Naive thymus-derived CD8-positive, alpha-beta T cell (primary cell): ENCODE measurements around the gene HES6. TPM values are rescaled to one million over a fixed set of nuclear protein-coding genes. Genes with fewer than 3 reads are reported as not detected.

Experiments used
- ATAC-seq, 2 donors: fragments of 150-1000 bp; cut with Tn5 transposase in 1 of 2; sonication (Bioruptor Pico), chemical (Tn5 transposase) in 1 of 2; 1 replicate in 1 of 2; 2 replicates in 1 of 2; pipeline ENCODE4 v1.10.0; 2021; ENCODE audit warnings: mild to moderate bottlenecking in 2 of 2, moderate library complexity in 2 of 2
- POLR2A ChIA-PET: fragments of 350-600 bp; sonication (Branson Sonifier 250); formaldehyde crosslinking; loops from one replicate; lab custom pipeline; 2021; ENCODE audit warnings: antibody characterized with exemption; lab: Charles Lee
- DNase-seq, 10 donors: peaks; one replicate each; pipeline versions ENCODE4 v3.0.0 to v3.0.0-alpha.2; 2020 to 2022
- H3K27ac Mint-ChIP-seq, 10 donors: one replicate each; pipeline ENCODE4 v1.8.0; 2020 to 2022; ENCODE audit warnings: mild to moderate bottlenecking in 10 of 10, mixed read lengths in 10 of 10, moderate library complexity in 4 of 10, inconsistent platforms in 1 of 10
- H3K27me3 Mint-ChIP-seq, 5 donors: one replicate each; pipeline ENCODE4 v1.8.0; 2021 to 2022; ENCODE audit warnings: mixed read lengths in 5 of 5
- H3K36me3 Mint-ChIP-seq, 3 donors: one replicate each; pipeline ENCODE4 v1.8.0; 2020 to 2022; ENCODE audit warnings: mixed read lengths in 3 of 3, mild to moderate bottlenecking in 2 of 3, inconsistent platforms in 1 of 3
- H3K4me1 Mint-ChIP-seq, 4 donors: one replicate each; pipeline ENCODE4 v1.8.0; 2021 to 2022; ENCODE audit warnings: mixed read lengths in 4 of 4
- H3K4me3 Mint-ChIP-seq, 10 donors: one replicate each; pipeline ENCODE4 v1.8.0; 2020 to 2022; ENCODE audit warnings: mild to moderate bottlenecking in 10 of 10, mixed read lengths in 10 of 10, moderate library complexity in 6 of 10, inconsistent platforms in 1 of 10
- H3K9me3 Mint-ChIP-seq, 9 donors: one replicate each; pipeline ENCODE4 v1.8.0; 2020 to 2022; ENCODE audit warnings: mixed read lengths in 9 of 9, mild to moderate bottlenecking in 3 of 9, inconsistent platforms in 1 of 9, moderate library complexity in 1 of 9
- polyA plus RNA-seq, 3 donors: library from polyadenylated mRNA; unstranded; fragments of 300-500 nt; fragmentation: Illumina TruSeq; gene quantifications; one replicate each; pipeline ENCODE4 v1.2.3, GENCODE V29; 2021
- total RNA-seq, 8 experiments: library from RNA in 2 of 8; stranded (reverse) in 2 of 8; gene quantifications; one replicate each; pipeline ENCODE4 v1.2.3 and lab custom pipeline; 2021 to 2026

The HES6 gene
- total and polyA plus RNA-seq, 5 experiments from 2014 or later, result 0.33 to 2.0 (median 1.9) TPM; not detected in 1

GRCh38 chr2:238270606-238271005 is 30.8 kb upstream of the HES6 start:
- no peak overlapping the region for H3K4me3 Mint-ChIP-seq
- peaks cover 0 to 3% (median 0%) of the 10 kb centered on the region in 4 donors for H3K4me1 Mint-ChIP-seq
- H3K36me3 Mint-ChIP-seq, result peaks cover 0 to 83% (median 7%) of the 10 kb centered on the region in 3 donors
- no peak for ATAC-seq
- no peaks in the 10 kb centered on the region for H3K27me3 Mint-ChIP-seq
- DNase-seq, result no peak
- H3K27ac Mint-ChIP-seq, result no peak overlapping the region
- H3K9me3 Mint-ChIP-seq, result no peaks in the 10 kb centered on the region
- POLR2A ChIA-PET, result no interaction called here

DNA sequence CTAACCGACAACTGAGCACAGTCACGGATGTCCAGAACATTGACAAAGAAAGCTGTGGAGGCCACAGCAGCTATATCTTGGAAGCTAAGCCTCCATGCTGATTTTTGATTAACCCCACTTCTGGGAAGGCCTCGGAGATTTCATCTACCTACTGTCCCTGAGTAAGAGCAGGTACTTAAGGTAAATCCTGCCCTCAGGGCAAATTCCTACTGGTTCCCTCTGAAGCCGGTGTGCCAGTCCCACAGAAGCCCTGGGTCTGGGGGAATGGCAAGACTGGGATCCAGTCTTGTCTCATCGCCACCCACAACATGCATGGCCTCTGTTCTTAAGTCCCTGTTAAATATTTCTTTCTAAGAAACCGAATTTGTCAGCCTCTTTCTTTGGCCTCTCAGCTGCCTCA is 29.9 kb upstream of the HES6 start:
- DNase-seq (no peak), ATAC-seq (no peak)
- Mint-ChIP-seq H3K27ac (peak overlapping the region in 1 of 10 donors; percentile 28), H3K4me1 (peaks cover 0 to 3% (median 0%) of the 10 kb centered on the region in 4 donors), H3K9me3 (no peaks in the 10 kb centered on the region), H3K27me3 (no peaks in the 10 kb centered on the region), H3K4me3 (no peak overlapping the region), H3K36me3 (peaks cover 0 to 81% (median 5%) of the 10 kb centered on the region in 3 donors)
- POLR2A ChIA-PET, result no interaction called here

GRCh38 chr2:238267884-238268680 is 28.2 kb upstream of the HES6 start:
- POLR2A ChIA-PET, result no interaction called here
- peak overlapping the region in 1 of 10 donors; percentile 60 for H3K27ac Mint-ChIP-seq
- no peak for ATAC-seq
- no peaks in the 10 kb centered on the region for H3K27me3 Mint-ChIP-seq
- peaks cover 0 to 69% (median 7%) of the 10 kb centered on the region in 3 donors for H3K36me3 Mint-ChIP-seq
- H3K4me1 Mint-ChIP-seq, result peaks cover 5 to 10% (median 7%) of the 10 kb centered on the region in 4 donors
- no peak for DNase-seq
- H3K4me3 Mint-ChIP-seq, result no peak overlapping the region
- H3K9me3 Mint-ChIP-seq, result no peaks in the 10 kb centered on the region

- H3K27me3 Mint-ChIP-seq, result no peaks in the 10 kb centered on the region
- H3K27ac Mint-ChIP-seq, result peak overlapping the region in 4 of 10 donors; percentile 35 to 78 (median 64)
- no peak for ATAC-seq
- peaks cover 0 to 62% (median 6%) of the 10 kb centered on the region in 3 donors for H3K36me3 Mint-ChIP-seq
- H3K9me3 Mint-ChIP-seq, result no peaks in the 10 kb centered on the region
- peaks cover 5 to 10% (median 7%) of the 10 kb centered on the region in 4 donors for H3K4me1 Mint-ChIP-seq
- peak overlapping the region in 1 of 10 donors; percentile 56 for H3K4me3 Mint-ChIP-seq
- POLR2A ChIA-PET, result no interaction called here
- DNase-seq, result no peak
Observed at GRCh38 chr2:238267341-238267710, 27.5 kb upstream of the HES6 start.

GRCh38 chr2:238265605-238266004 is 25.8 kb upstream of the HES6 start:
- H3K4me1 Mint-ChIP-seq, result peaks cover 5 to 10% (median 7%) of the 10 kb centered on the region in 4 donors

GRCh38 chr2:238264072-238264460 is 24.2 kb upstream of the HES6 start:
- DNase-seq (no peak), ATAC-seq (no peak)
- Mint-ChIP-seq H3K4me1 (peaks cover 5 to 10% (median 7%) of the 10 kb centered on the region in 4 donors), H3K9me3 (no peaks in the 10 kb centered on the region), H3K27me3 (no peaks in the 10 kb centered on the region), H3K36me3 (peaks cover 0 to 48% (median 8%) of the 10 kb centered on the region in 3 donors), H3K27ac (no peak overlapping the region), H3K4me3 (no peak overlapping the region)
- POLR2A ChIA-PET, result interaction anchor here (0.7 to 1.2 kb wide), 2 partner anchors 60 to 215 kb away, joined by 3 read pairs; partner anchors contain the start of gene ILKAP

More at GRCh38 chr2:238265605-238266004, 25.8 kb upstream of the HES6 start:
- Mint-ChIP-seq H3K4me3 (no peak overlapping the region), H3K9me3 (no peaks in the 10 kb centered on the region), H3K36me3 (peaks cover 0 to 47% (median 6%) of the 10 kb centered on the region in 3 donors), H3K27ac (no peak overlapping the region), H3K27me3 (no peaks in the 10 kb centered on the region)
- POLR2A ChIA-PET, result interaction anchor here (0.7 to 1.3 kb wide), 2 partner anchors 24 to 1883 kb away, joined by 3 read pairs; no protein-coding TSS in a partner anchor
- DNase-seq (no peak), ATAC-seq (no peak)

DNA sequence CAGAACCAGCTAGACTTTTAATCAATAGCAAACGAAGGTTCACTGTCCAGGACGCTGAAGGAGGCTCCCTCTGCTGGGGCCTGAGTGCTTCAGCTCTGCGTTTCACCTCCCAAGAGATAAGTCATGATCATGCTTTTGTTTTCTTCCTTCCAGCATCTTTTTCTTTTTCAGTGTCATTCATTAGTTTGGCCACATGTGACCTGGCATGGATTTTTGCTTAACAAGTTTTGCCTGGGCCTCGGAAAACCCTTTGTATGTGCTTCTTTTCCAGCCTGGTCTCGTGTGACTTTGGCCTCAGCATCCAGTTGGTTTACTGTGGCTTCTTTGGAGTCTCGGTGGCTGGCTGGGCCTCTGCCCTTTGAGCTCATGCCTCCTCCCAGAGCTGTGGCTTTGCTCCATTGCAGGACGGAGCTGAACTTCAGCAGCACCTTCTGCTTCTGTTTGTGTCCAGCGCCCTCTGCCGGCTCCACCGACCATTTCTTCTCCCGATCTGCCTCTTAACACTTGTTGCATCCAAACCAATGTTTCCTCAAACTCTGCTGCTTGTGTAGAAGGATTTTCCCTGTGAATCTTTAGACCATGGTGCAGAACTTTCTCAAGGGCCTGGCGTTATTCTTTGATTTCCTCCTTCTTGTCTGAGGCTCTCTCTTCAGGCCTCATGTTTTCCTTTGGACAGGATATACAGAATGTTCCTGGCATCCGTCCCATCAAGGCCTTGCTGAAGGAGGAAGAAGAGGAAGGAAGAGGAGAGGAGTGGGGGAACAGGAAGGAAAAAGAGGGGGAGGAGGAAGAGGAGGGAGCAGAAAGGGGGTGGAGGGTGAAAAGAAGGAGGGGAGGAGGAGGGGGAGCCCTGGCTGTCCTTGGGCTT is 23.6 kb upstream of the HES6 start:
- H3K9me3 Mint-ChIP-seq, result no peaks in the 10 kb centered on the region
- H3K4me1 Mint-ChIP-seq, result peaks cover 5 to 10% (median 7%) of the 10 kb centered on the region in 4 donors
- H3K4me3 Mint-ChIP-seq, result no peak overlapping the region
- POLR2A ChIA-PET, result interaction anchor here (0.9 to 1.2 kb wide), 2 partner anchors 25 to 60 kb away, joined by 3 to 4 read pairs; partner anchors contain the start of genes ILKAP and PER2
- H3K36me3 Mint-ChIP-seq, result peaks cover 0 to 46% (median 8%) of the 10 kb centered on the region in 3 donors
- peak overlapping the region in 4 of 10 donors; percentile 33 to 77 (median 64) for H3K27ac Mint-ChIP-seq
- no peaks in the 10 kb centered on the region for H3K27me3 Mint-ChIP-seq
- ATAC-seq (peak; percentile 69 to 75), DNase-seq (peak; percentile 54 to 85 (median 66))

- no peak for ATAC-seq
- Mint-ChIP-seq H3K27me3 (no peaks in the 10 kb centered on the region), H3K36me3 (peaks cover 0 to 43% (median 10%) of the 10 kb centered on the region in 3 donors), H3K9me3 (no peaks in the 10 kb centered on the region), H3K4me1 (peaks cover 5 to 10% (median 7%) of the 10 kb centered on the region in 4 donors), H3K4me3 (no peak overlapping the region), H3K27ac (no peak overlapping the region)
- no peak for DNase-seq
- POLR2A ChIA-PET, result interaction anchor here (0.9 to 1.2 kb wide), 2 partner anchors 26 to 59 kb away, joined by 3 to 4 read pairs; partner anchors contain the start of genes ILKAP and PER2
Observed at GRCh38 chr2:238262496-238263122, 22.8 kb upstream of the HES6 start.

DNA sequence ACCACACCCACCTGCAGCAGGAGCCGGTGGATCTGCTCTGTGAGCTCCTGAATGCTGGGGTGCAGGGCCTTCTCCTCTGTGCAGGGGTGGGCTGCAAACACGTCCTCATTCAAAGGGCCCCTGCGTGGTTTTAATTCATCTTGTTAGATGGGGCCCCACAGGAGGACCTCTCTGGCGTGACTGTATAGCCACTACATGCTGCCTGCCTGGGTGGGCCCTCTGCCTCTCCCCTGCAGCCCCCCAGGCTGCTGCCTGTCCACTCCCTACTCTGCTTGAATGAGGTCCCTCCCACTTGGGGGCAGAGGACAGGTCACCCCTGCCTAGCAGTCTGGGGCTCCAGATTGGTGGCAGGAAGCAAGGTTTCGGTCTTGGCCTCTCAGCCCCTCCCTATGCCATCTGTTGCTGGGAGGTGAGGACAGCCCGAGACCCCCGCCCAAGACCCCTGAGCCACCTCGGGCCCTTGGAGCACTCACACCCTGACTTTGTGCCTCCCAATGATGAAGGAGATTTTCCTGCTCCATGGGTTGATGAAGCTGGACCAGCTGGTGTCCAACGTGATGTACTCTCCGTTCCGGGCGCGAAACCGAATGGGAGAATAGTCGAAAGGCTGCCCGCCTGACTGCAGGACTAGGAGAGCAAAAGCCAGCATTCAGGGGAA is 22.0 kb upstream of the HES6 start:
- POLR2A ChIA-PET, result no interaction called here

DNA sequence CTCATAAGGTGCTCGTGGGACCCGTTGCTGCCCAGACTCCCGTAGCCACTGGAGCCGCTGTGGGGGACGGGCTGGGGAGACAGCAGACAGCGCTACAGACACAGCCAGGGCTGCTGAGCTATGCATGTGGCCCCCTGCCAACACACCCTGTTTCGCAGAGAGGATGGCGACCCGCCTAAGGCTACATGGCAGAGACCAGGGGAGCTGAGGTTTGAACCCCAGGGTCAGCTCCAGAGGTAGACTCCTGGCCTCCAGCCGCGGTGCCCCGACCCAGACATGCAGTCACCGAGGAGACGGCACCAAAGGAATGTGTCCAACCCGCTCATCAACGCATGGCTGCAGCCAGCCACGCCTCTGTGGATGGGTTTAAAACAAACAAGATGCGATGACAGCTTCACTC is 21.0 kb upstream of the HES6 start:
- POLR2A ChIA-PET, result no interaction called here
- H3K9me3 Mint-ChIP-seq, result no peaks in the 10 kb centered on the region
- no peak overlapping the region for H3K4me3 Mint-ChIP-seq
- DNase-seq (no peak), ATAC-seq (no peak)
- no peaks in the 10 kb centered on the region for H3K27me3 Mint-ChIP-seq
- H3K27ac Mint-ChIP-seq, result no peak overlapping the region
- peaks cover 0 to 34% (median 8%) of the 10 kb centered on the region in 3 donors for H3K36me3 Mint-ChIP-seq
- H3K4me1 Mint-ChIP-seq, result peaks cover 6 to 8% (median 7%) of the 10 kb centered on the region in 4 donors

More for the DNA sequence above, 22.0 kb upstream of the HES6 start:
- Mint-ChIP-seq H3K27ac (no peak overlapping the region), H3K4me1 (peaks cover 5 to 8% (median 7%) of the 10 kb centered on the region in 4 donors), H3K4me3 (no peak overlapping the region), H3K36me3 (peaks cover 0 to 36% (median 7%) of the 10 kb centered on the region in 3 donors), H3K27me3 (no peaks in the 10 kb centered on the region), H3K9me3 (no peaks in the 10 kb centered on the region)
- DNase-seq (no peak), ATAC-seq (no peak)

GRCh38 chr2:238259061-238260020 is 19.5 kb upstream of the HES6 start:
- H3K9me3 Mint-ChIP-seq, result no peaks in the 10 kb centered on the region
- H3K27me3 Mint-ChIP-seq, result no peaks in the 10 kb centered on the region
- no peak for DNase-seq
- H3K4me1 Mint-ChIP-seq, result peaks cover 6 to 8% (median 7%) of the 10 kb centered on the region in 4 donors
- ATAC-seq, result no peak
- peaks cover 0 to 41% (median 8%) of the 10 kb centered on the region in 3 donors for H3K36me3 Mint-ChIP-seq
- POLR2A ChIA-PET, result no interaction called here
- no peak overlapping the region for H3K4me3 Mint-ChIP-seq
- peak overlapping the region in 1 of 10 donors; percentile 49 for H3K27ac Mint-ChIP-seq
